ENCODE results near the gene CXCL13. TPM values are rescaled to one million over a fixed set of nuclear protein-coding genes. Genes with fewer than 3 reads are reported as not detected.

Gene CXCL13
- total and polyA plus RNA-seq, 4 donors: 1.2 to 4.0 (median 2.8) TPM; not detected in 1

DNA sequence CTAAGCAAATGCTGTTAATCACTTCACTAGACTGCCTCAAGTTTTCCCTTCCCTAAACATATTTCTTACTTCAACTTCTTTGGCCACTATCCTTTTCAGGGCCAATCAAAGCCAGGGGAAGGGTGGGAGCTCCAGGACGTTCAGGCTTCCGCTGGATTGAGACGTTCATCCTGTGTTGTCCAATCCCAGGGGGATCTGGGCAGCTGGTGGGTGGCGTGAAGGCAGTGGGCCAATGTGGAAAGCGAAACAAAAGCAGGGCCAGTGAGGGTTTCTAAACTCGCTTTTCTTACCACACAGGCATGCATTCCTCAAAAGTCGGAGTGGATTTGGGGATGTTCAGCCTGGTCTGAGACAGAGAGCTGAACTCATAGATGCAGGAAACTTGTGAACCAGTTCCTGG is 7.6 kb downstream of the CXCL13 start:
- H3K9ac ChIP-seq (ENCODE audit: low read depth in 1 of 2, low read length in 2 of 2): no peak overlapping the region
- no peak for DNase-seq (ENCODE audit: low spot score)
- no peaks in the 10 kb centered on the region for H3K4me1 ChIP-seq (ENCODE audit: control insufficient read depth in 4 of 4, insufficient read depth in 4 of 4, low read length in 3 of 4)
- no peak overlapping the region for H3K27ac ChIP-seq (ENCODE audit: low read depth in 1 of 2, low read length in 2 of 2)
- no peaks in the 10 kb centered on the region for H3K9me3 ChIP-seq (ENCODE audit: control insufficient read depth in 4 of 4, low read length in 3 of 4)
- no peaks in the 10 kb centered on the region for H3K36me3 ChIP-seq (ENCODE audit: control insufficient read depth in 4 of 4, insufficient read depth in 3 of 4, low read depth in 1 of 4, low read length in 3 of 4)
- 89% methylated on average over 7 of the region's 7 CpGs for WGBS
- no peaks in the 10 kb centered on the region for H3K27me3 ChIP-seq (ENCODE audit: control insufficient read depth in 4 of 4, insufficient read depth in 4 of 4, low read length in 3 of 4)
- no peak overlapping the region for H3K4me3 ChIP-seq (ENCODE audit: low read depth in 1 of 3, low read length in 3 of 3)
- TF ChIP-seq NR2F2 (IDR thresholded peaks at IDR 0.05) (no peak), JUND (IDR thresholded peaks at IDR 0.05) (no peak), GABPA (IDR thresholded peaks at IDR 0.05 in 1 of 2, conservative IDR thresholded peaks at IDR 0.05 in 1 of 2) (no peak), EGR1 (IDR thresholded peaks at IDR 0.05; ENCODE audit: low read depth in 2 of 2) (no peak), SP1 (IDR thresholded peaks at IDR 0.05) (no peak), FOXA1 (IDR thresholded peaks at IDR 0.05) (no peak), HNF4G (IDR thresholded peaks at IDR 0.05) (no peak)
- TF ChIP-seq, protein P1, sequence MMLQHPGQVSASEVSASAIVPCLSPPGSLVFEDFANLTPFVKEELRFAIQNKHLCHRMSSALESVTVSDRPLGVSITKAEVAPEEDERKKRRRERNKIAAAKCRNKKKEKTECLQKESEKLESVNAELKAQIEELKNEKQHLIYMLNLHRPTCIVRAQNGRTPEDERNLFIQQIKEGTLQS (IDR thresholded peaks at IDR 0.05): no peak
- TF ChIP-seq, protein P2, sequence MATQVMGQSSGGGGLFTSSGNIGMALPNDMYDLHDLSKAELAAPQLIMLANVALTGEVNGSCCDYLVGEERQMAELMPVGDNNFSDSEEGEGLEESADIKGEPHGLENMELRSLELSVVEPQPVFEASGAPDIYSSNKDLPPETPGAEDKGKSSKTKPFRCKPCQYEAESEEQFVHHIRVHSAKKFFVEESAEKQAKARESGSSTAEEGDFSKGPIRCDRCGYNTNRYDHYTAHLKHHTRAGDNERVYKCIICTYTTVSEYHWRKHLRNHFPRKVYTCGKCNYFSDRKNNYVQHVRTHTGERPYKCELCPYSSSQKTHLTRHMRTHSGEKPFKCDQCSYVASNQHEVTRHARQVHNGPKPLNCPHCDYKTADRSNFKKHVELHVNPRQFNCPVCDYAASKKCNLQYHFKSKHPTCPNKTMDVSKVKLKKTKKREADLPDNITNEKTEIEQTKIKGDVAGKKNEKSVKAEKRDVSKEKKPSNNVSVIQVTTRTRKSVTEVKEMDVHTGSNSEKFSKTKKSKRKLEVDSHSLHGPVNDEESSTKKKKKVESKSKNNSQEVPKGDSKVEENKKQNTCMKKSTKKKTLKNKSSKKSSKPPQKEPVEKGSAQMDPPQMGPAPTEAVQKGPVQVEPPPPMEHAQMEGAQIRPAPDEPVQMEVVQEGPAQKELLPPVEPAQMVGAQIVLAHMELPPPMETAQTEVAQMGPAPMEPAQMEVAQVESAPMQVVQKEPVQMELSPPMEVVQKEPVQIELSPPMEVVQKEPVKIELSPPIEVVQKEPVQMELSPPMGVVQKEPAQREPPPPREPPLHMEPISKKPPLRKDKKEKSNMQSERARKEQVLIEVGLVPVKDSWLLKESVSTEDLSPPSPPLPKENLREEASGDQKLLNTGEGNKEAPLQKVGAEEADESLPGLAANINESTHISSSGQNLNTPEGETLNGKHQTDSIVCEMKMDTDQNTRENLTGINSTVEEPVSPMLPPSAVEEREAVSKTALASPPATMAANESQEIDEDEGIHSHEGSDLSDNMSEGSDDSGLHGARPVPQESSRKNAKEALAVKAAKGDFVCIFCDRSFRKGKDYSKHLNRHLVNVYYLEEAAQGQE (IDR thresholded peaks at IDR 0.05): no peak
- TF ChIP-seq, protein P3, sequence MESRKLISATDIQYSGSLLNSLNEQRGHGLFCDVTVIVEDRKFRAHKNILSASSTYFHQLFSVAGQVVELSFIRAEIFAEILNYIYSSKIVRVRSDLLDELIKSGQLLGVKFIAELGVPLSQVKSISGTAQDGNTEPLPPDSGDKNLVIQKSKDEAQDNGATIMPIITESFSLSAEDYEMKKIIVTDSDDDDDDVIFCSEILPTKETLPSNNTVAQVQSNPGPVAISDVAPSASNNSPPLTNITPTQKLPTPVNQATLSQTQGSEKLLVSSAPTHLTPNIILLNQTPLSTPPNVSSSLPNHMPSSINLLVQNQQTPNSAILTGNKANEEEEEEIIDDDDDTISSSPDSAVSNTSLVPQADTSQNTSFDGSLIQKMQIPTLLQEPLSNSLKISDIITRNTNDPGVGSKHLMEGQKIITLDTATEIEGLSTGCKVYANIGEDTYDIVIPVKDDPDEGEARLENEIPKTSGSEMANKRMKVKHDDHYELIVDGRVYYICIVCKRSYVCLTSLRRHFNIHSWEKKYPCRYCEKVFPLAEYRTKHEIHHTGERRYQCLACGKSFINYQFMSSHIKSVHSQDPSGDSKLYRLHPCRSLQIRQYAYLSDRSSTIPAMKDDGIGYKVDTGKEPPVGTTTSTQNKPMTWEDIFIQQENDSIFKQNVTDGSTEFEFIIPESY (IDR thresholded peaks at IDR 0.05): no peak
- TF ChIP-seq, protein P4, sequence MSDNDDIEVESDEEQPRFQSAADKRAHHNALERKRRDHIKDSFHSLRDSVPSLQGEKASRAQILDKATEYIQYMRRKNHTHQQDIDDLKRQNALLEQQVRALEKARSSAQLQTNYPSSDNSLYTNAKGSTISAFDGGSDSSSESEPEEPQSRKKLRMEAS (IDR thresholded peaks at IDR 0.05): no peak

DNA sequence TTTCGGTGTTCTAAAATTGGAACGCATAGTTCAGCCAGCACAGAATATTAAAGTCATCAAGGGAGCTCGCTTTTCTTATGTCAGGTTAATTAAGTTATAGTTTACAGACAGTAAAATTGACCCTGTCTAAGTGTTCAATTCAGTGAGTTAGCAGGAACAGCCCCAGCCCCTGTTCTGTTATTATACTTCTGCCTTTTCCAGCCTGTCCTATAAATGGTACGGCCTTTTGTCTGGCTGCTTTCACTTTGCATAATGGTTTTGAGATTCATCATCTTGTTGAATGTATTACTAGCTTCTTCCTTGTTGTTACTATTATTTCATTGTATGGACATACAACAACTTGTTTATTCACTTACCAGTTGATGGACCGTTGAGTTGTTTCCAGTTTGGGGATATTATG is 9.5 kb downstream of the CXCL13 start:
- no peak overlapping the region for H3K4me3 ChIP-seq (ENCODE audit: low read depth in 1 of 3, low read length in 3 of 3)
- H3K9ac ChIP-seq (ENCODE audit: low read depth in 1 of 2, low read length in 2 of 2): no peak overlapping the region
- no peaks in the 10 kb centered on the region for H3K27me3 ChIP-seq (ENCODE audit: control insufficient read depth in 4 of 4, insufficient read depth in 4 of 4, low read length in 3 of 4)
- H3K4me1 ChIP-seq (ENCODE audit: control insufficient read depth in 4 of 4, insufficient read depth in 4 of 4, low read length in 3 of 4): peaks cover 0 to 7% (median 2%) of the 10 kb centered on the region in 4 donors
- H3K9me3 ChIP-seq (ENCODE audit: control insufficient read depth in 4 of 4, low read length in 3 of 4): no peaks in the 10 kb centered on the region
- DNase-seq (ENCODE audit: low spot score): no peak
- H3K27ac ChIP-seq (ENCODE audit: low read depth in 1 of 2, low read length in 2 of 2): no peak overlapping the region
- no peaks in the 10 kb centered on the region for H3K36me3 ChIP-seq (ENCODE audit: control insufficient read depth in 4 of 4, insufficient read depth in 3 of 4, low read depth in 1 of 4, low read length in 3 of 4)
- 85% methylated on average over 5 of the region's 5 CpGs for WGBS
- no peak for TF ChIP-seq HNF4G (IDR thresholded peaks at IDR 0.05)
- TF ChIP-seq, protein P2 (IDR thresholded peaks at IDR 0.05): no peak
- TF ChIP-seq GABPA (IDR thresholded peaks at IDR 0.05 in 1 of 2, conservative IDR thresholded peaks at IDR 0.05 in 1 of 2): no peak
- no peak for TF ChIP-seq FOXA2 (IDR thresholded peaks at IDR 0.05)
- TF ChIP-seq HNF4A (conservative IDR thresholded peaks at IDR 0.05): no peak
- TF ChIP-seq, protein P5, sequence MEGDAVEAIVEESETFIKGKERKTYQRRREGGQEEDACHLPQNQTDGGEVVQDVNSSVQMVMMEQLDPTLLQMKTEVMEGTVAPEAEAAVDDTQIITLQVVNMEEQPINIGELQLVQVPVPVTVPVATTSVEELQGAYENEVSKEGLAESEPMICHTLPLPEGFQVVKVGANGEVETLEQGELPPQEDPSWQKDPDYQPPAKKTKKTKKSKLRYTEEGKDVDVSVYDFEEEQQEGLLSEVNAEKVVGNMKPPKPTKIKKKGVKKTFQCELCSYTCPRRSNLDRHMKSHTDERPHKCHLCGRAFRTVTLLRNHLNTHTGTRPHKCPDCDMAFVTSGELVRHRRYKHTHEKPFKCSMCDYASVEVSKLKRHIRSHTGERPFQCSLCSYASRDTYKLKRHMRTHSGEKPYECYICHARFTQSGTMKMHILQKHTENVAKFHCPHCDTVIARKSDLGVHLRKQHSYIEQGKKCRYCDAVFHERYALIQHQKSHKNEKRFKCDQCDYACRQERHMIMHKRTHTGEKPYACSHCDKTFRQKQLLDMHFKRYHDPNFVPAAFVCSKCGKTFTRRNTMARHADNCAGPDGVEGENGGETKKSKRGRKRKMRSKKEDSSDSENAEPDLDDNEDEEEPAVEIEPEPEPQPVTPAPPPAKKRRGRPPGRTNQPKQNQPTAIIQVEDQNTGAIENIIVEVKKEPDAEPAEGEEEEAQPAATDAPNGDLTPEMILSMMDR (IDR thresholded peaks at IDR 0.05; ENCODE audit: low read depth, low read length, missing input control): no peak
- TF ChIP-seq NR2F2 (IDR thresholded peaks at IDR 0.05): no peak
- no peak for TF ChIP-seq SP1 (IDR thresholded peaks at IDR 0.05)
- no peak for TF ChIP-seq FOXA1 (IDR thresholded peaks at IDR 0.05)
- TF ChIP-seq EGR1 (IDR thresholded peaks at IDR 0.05; ENCODE audit: low read depth in 2 of 2): no peak
- TF ChIP-seq YY1 (IDR thresholded peaks at IDR 0.05): no peak
